SK-N-SH (cell line): ENCODE measurements around the gene ZNF641. TPM values are rescaled to one million over a fixed set of nuclear protein-coding genes. Genes with fewer than 3 reads are reported as not detected.

Source experiments
- CTCF ChIA-PET: fragments of 300-600, 350-600 bp; formaldehyde crosslinking; extraction: SDS; loops from one replicate; lab custom pipeline; 2021; lab: Yijun Ruan, JAX
- POLR2A ChIA-PET: fragments of 350-600 bp; sonication (Branson Sonifier 250); formaldehyde crosslinking; extraction: SDS; loops from one replicate; lab custom pipeline; 2020; ENCODE audit warnings: antibody characterized with exemption, inconsistent platforms; lab: Yijun Ruan, JAX
- DNase-seq: peaks from one replicate; pipeline ENCODE4 v3.0.0; 2012
- H2AFZ ChIP-seq: fragments of 200-600 bp; sonication (generic); 2 replicates; pipeline ENCODE4 v1.8.1; 2016; ENCODE audit warnings: antibody characterized with exemption, mild to moderate bottlenecking, low read depth
- H3F3A ChIP-seq: fragments of 200-600 bp; sonication (generic); replicated peaks from 2 replicates; pipeline ENCODE3; 2016; ENCODE audit warnings: antibody characterized with exemption, mild to moderate bottlenecking; ENCODE audit not compliant: insufficient read depth
- H3K27ac ChIP-seq, 2 experiments: fragments of 200-500 bp in 1 of 2; fragments of 200-600 bp in 1 of 2; sonication (Bioruptor generic) in 1 of 2; sonication (generic), shearing (Covaris generic) in 1 of 2; 2 replicates each; pipeline versions ENCODE4 v1.5.1 to v1.6.1; 2014 to 2016; ENCODE audit warnings: low read depth in 2 of 2, inconsistent platforms in 1 of 2, low read length in 1 of 2, mild to moderate bottlenecking in 1 of 2, mixed read lengths in 1 of 2
- H3K27me3 ChIP-seq: fragments of 200-600 bp; sonication (generic), shearing (Covaris generic); 2 replicates; pipeline ENCODE4 v1.6.1; 2016; ENCODE audit warnings: mixed run types; ENCODE audit not compliant: insufficient read depth
- H3K36me3 ChIP-seq, 2 experiments: fragments of 200-500 bp in 1 of 2; fragments of 200-600 bp in 1 of 2; sonication (Bioruptor generic) in 1 of 2; sonication (generic) in 1 of 2; replicated peaks in 1 of 2; 2 replicates each; pipeline versions ENCODE3 to v1.5.1; 2014 to 2016; ENCODE audit warnings: low read length in 1 of 2, mild to moderate bottlenecking in 1 of 2; ENCODE audit not compliant: insufficient read depth in 2 of 2, control insufficient read depth in 1 of 2
- H3K4me1 ChIP-seq, 2 experiments: fragments of 200-500 bp in 1 of 2; fragments of 200-600 bp in 1 of 2; sonication (Bioruptor generic) in 1 of 2; sonication (generic), shearing (Covaris generic) in 1 of 2; 2 replicates each; pipeline versions ENCODE4 v1.5.1 to v1.6.1; 2014 to 2016; ENCODE audit warnings: low read depth in 1 of 2, low read length in 1 of 2, mixed run types in 1 of 2; ENCODE audit not compliant: insufficient read depth in 2 of 2, control insufficient read depth in 1 of 2
- H3K4me2 ChIP-seq: fragments of 200-600 bp; sonication (generic), shearing (Covaris generic); 2 replicates; pipeline ENCODE4 v1.6.1; 2017; ENCODE audit warnings: mixed run types
- H3K4me3 ChIP-seq, 2 experiments: fragments of 200-500 bp in 1 of 2; fragments of 200-600 bp in 1 of 2; sonication (Bioruptor generic) in 1 of 2; sonication (generic), shearing (Covaris generic) in 1 of 2; 2 replicates each; pipeline versions ENCODE4 v1.5.1 to v1.8.1; 2014 to 2016; ENCODE audit warnings: low read depth in 2 of 2, inconsistent platforms in 1 of 2, low read length in 1 of 2, mild to moderate bottlenecking in 1 of 2, mixed read lengths in 1 of 2, moderate library complexity in 1 of 2
- H3K79me2 ChIP-seq: fragments of 200-600 bp; sonication (generic); 2 replicates; pipeline ENCODE4 v1.8.1; 2017; ENCODE audit warnings: mild to moderate bottlenecking; ENCODE audit not compliant: insufficient read depth
- H3K9ac ChIP-seq: fragments of 200-600 bp; sonication (generic); 2 replicates; pipeline ENCODE4 v1.6.1; 2017; ENCODE audit warnings: mixed run types
- H3K9me2 ChIP-seq: fragments of 200-600 bp; sonication (generic); 2 replicates; pipeline ENCODE4 v1.6.1; 2017; ENCODE audit warnings: mixed run types
- H3K9me3 ChIP-seq: fragments of 200-600 bp; sonication (generic); 2 replicates; pipeline ENCODE4 v1.6.1; 2017; ENCODE audit warnings: mixed run types, mild to moderate bottlenecking, moderate library complexity
- H4K20me1 ChIP-seq: fragments of 200-600 bp; sonication (generic); 2 replicates; pipeline ENCODE4 v1.6.1; 2017; ENCODE audit warnings: mild to moderate bottlenecking, mixed run types; ENCODE audit not compliant: insufficient read depth
- CHD2 ChIP-seq: fragments of 150-350 bp; IDR thresholded peaks from 2 replicates; pipeline ENCODE4 v1.6.1; 2018; ENCODE audit warnings: low read length; ENCODE audit not compliant: partially characterized antibody
- EZH2phosphoT487 ChIP-seq: fragments of 200-600 bp; sonication (generic); IDR thresholded peaks from 2 replicates; pipeline ENCODE4 v1.6.1; 2017; ENCODE audit warnings: low read depth, mixed run types, mild to moderate bottlenecking, antibody characterized with exemption, moderate library complexity, borderline replicate concordance
- GABPA ChIP-seq: IDR thresholded peaks from 2 replicates; pipeline ENCODE4 v1.4.0; 2012; ENCODE audit warnings: low read depth, mild to moderate bottlenecking
- MEF2A ChIP-seq: IDR thresholded peaks from 2 replicates; pipeline ENCODE4 v1.4.0; 2012; ENCODE audit warnings: low read depth, borderline replicate concordance
- PBX3 ChIP-seq: IDR thresholded peaks from 2 replicates; pipeline ENCODE4; 2012
- RAD21 ChIP-seq: IDR thresholded peaks from 2 replicates; pipeline ENCODE4 v1.6.1; 2012; ENCODE audit warnings: mild to moderate bottlenecking, low read length
- RCOR1 ChIP-seq: fragments of 150-350 bp; IDR thresholded peaks from 2 replicates; pipeline ENCODE4 v1.6.1; 2017; ENCODE audit warnings: antibody characterized with exemption, low read length
- SIN3A ChIP-seq: IDR thresholded peaks from 2 replicates; pipeline ENCODE4 v1.6.1; 2012; ENCODE audit warnings: low read depth, mild to moderate bottlenecking, low read length, moderate library complexity, borderline replicate concordance
- SMC3 ChIP-seq: IDR thresholded peaks from 2 replicates; pipeline ENCODE4 v1.6.1; 2012; ENCODE audit warnings: low read depth, low read length, improper control_type of control experiment
- TAF1 ChIP-seq: IDR thresholded peaks from 2 replicates; pipeline ENCODE4 v1.6.1; 2012; ENCODE audit warnings: low read depth, mild to moderate bottlenecking, low read length, moderate library complexity, borderline replicate concordance
- WGBS: methylation state at CpG from one replicate; pipeline ENCODE4 v1.1.6; 2017; ENCODE audit warnings: low lambda C conversion rate; 5-methylcytosine and 5-hydroxymethylcytosine counted together
- polyA plus RNA-seq, 3 experiments: library from polyadenylated mRNA; depleted of rRNA; stranded (reverse); fragments of >200 nt; gene quantifications; 2 replicates each; pipeline ENCODE4 v1.2.3, GENCODE V29; 2012
- TF ChIP-seq, protein P1 (sequence below): IDR thresholded peaks from 2 replicates; pipeline ENCODE4 v1.4.0; 2012; ENCODE audit warnings: low read depth, borderline replicate concordance
- TF ChIP-seq, protein P2 (sequence below): fragments of 150-350 bp; IDR thresholded peaks from 2 replicates; pipeline ENCODE4 v1.6.1; 2017; ENCODE audit warnings: antibody characterized with exemption, low read length, low read depth, borderline replicate concordance
- TF ChIP-seq, protein P3 (sequence below): IDR thresholded peaks from 2 replicates; pipeline ENCODE4 v1.4.0; 2012; ENCODE audit warnings: low read depth

Gene ZNF641
- polyA plus RNA-seq, 1 of the 3 experiments (the other 2 are of a cell fraction), result 1.9 TPM

GRCh38 chr12:48356041-48356768 is 5.5 kb upstream of the ZNF641 start:
- H3K4me2 ChIP-seq, result no peak overlapping the region
- H4K20me1 ChIP-seq, result no peaks in the 10 kb centered on the region
- no peaks in the 10 kb centered on the region for H3K36me3 ChIP-seq
- no peak for DNase-seq
- H3K9me3 ChIP-seq, result no peaks in the 10 kb centered on the region
- no peaks in the 10 kb centered on the region for H3K27me3 ChIP-seq
- H3K79me2 ChIP-seq, result no peaks in the 10 kb centered on the region
- no peaks in the 10 kb centered on the region for H3K9me2 ChIP-seq
- no peak overlapping the region for H2AFZ ChIP-seq
- no peak overlapping the region for H3K27ac ChIP-seq
- H3K9ac ChIP-seq, result no peak overlapping the region
- ChIA-PET CTCF (no interaction called here), POLR2A (no interaction called here)
- no peak overlapping the region for H3K4me3 ChIP-seq
- H3K4me1 ChIP-seq, result peaks cover 0 to 5% of the 10 kb centered on the region in 2 experiments; a peak in 2 of 4 replicates
- peaks cover 6% of the 10 kb centered on the region for H3F3A ChIP-seq
- no peak for TF ChIP-seq SMC3
- no peak for TF ChIP-seq EZH2phosphoT487
- TF ChIP-seq CHD2, result no peak
- no peak for TF ChIP-seq TAF1
- TF ChIP-seq, protein P1, sequence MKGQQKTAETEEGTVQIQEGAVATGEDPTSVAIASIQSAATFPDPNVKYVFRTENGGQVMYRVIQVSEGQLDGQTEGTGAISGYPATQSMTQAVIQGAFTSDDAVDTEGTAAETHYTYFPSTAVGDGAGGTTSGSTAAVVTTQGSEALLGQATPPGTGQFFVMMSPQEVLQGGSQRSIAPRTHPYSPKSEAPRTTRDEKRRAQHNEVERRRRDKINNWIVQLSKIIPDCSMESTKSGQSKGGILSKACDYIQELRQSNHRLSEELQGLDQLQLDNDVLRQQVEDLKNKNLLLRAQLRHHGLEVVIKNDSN, result no peak
- no peak for TF ChIP-seq GABPA
- WGBS, result 64% methylated on average over 6 of the region's 6 CpGs

DNA sequence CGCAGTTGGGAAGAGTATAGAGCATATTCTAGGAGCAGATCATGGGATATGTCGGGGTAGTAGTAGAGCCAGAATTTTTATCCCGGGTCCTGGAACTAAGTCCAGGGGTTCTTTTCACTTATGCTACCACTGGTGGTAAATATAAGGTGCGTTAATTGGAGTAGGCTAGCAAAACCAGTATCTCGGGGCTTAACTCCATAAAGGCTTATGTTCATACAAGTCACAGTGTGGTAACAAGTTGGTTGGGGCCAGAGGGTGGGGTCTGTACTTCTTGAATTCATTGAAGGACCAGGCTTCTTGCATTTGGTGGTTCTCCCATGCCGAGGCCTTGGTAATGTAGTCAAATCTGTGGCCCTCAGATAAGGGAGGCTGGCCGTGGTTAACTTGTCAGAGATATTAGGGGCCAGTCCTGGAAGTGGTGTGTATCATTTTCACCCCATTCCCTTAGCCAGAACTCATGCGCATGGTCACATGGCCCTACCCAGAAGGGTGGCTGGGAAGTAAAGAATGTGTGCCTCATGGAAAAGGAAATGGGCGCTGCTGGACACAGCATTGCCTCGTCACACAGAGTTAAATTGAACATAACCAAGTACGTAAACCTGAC is 1.5 kb upstream of the ZNF641 start:
- H2AFZ ChIP-seq, result no peak overlapping the region
- no peaks in the 10 kb centered on the region for H4K20me1 ChIP-seq
- H3K27me3 ChIP-seq, result no peaks in the 10 kb centered on the region
- no peak overlapping the region for H3K4me2 ChIP-seq
- H3K36me3 ChIP-seq, result peaks cover under 1 to 5% of the 10 kb centered on the region in 2 experiments
- DNase-seq, result no peak
- ChIA-PET CTCF (no interaction called here), POLR2A (no interaction called here)
- TF ChIP-seq RCOR1 (no peak), MEF2A (no peak), PBX3 (no peak), SIN3A (no peak), SMC3 (no peak), TAF1 (no peak), RAD21 (no peak)
- TF ChIP-seq, protein P2, sequence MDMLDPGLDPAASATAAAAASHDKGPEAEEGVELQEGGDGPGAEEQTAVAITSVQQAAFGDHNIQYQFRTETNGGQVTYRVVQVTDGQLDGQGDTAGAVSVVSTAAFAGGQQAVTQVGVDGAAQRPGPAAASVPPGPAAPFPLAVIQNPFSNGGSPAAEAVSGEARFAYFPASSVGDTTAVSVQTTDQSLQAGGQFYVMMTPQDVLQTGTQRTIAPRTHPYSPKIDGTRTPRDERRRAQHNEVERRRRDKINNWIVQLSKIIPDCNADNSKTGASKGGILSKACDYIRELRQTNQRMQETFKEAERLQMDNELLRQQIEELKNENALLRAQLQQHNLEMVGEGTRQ, result no peak
- TF ChIP-seq, protein P1, result no peak
- TF ChIP-seq, protein P3, sequence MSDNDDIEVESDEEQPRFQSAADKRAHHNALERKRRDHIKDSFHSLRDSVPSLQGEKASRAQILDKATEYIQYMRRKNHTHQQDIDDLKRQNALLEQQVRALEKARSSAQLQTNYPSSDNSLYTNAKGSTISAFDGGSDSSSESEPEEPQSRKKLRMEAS, result no peak
- no peaks in the 10 kb centered on the region for H3K9me2 ChIP-seq
- H3K79me2 ChIP-seq, result no peaks in the 10 kb centered on the region
- H3K27ac ChIP-seq, result no peak overlapping the region
- H3K4me1 ChIP-seq, result peaks cover 0 to 11% of the 10 kb centered on the region in 2 experiments; a peak in 2 of 4 replicates
- H3K9me3 ChIP-seq, result no peaks in the 10 kb centered on the region
- no peak overlapping the region for H3K9ac ChIP-seq
- WGBS, result 96% methylated on average over 9 of the region's 11 CpGs
- H3K4me3 ChIP-seq, result no peak overlapping the region
- H3F3A ChIP-seq, result peaks cover 19% of the 10 kb centered on the region
